CD14-positive monocyte (primary cell): ENCODE measurements around the gene PAN3. TPM values are rescaled to one million over a fixed set of nuclear protein-coding genes. Genes with fewer than 3 reads are reported as not detected.

Experiments used
- DNase-seq, 3 donors: peaks; one replicate each; pipeline ENCODE4 v3.0.0-alpha.2; 2011 to 2022
- H2AFZ ChIP-seq: 2 replicates; pipeline ENCODE4 v1.6.0; 2012; ENCODE audit warnings: mild to moderate bottlenecking, low read depth, low read length, inconsistent platforms; ENCODE audit not compliant: insufficient read depth, poor library complexity, severe bottlenecking
- H3K27ac ChIP-seq, 2 donors: 1 replicate in 1 of 2; 2 replicates in 1 of 2; pipeline ENCODE4 v1.5.1; 2012 to 2013; ENCODE audit warnings: low read length in 2 of 2, control low read depth in 1 of 2, inconsistent platforms in 1 of 2, low read depth in 1 of 2, mild to moderate bottlenecking in 1 of 2
- H3K27me3 ChIP-seq, 2 donors: one replicate each; pipeline versions ENCODE4 v1.6.0 to v1.6.1; 2011 to 2013; ENCODE audit warnings: low read length in 2 of 2; ENCODE audit not compliant: control insufficient read depth in 2 of 2, insufficient read depth in 2 of 2
- H3K36me3 ChIP-seq, 2 donors: replicated peaks in 1 of 2; 1 replicate in 1 of 2; 2 replicates in 1 of 2; pipeline versions ENCODE4 v1.5.1 to v1.6.1; 2012 to 2013; ENCODE audit warnings: low read length in 2 of 2, control low read depth in 1 of 2, inconsistent platforms in 1 of 2, mild to moderate bottlenecking in 1 of 2; ENCODE audit not compliant: insufficient read depth in 2 of 2, control insufficient read depth in 1 of 2
- H3K4me1 ChIP-seq, 2 donors: 1 replicate in 1 of 2; 2 replicates in 1 of 2; pipeline versions ENCODE4 v1.5.1 to v1.6.1; 2012 to 2013; ENCODE audit warnings: low read length in 2 of 2, control low read depth in 1 of 2, inconsistent platforms in 1 of 2, mild to moderate bottlenecking in 1 of 2, moderate library complexity in 1 of 2; ENCODE audit not compliant: insufficient read depth in 2 of 2, control insufficient read depth in 1 of 2
- H3K4me2 ChIP-seq: replicated peaks from 2 replicates; pipeline ENCODE3; 2012; ENCODE audit warnings: low read length, moderate library complexity, mild to moderate bottlenecking; ENCODE audit not compliant: poor library complexity, severe bottlenecking; ENCODE audit errors: extremely low read depth
- H3K4me3 ChIP-seq, 3 experiments: fragments of 200-600 bp in 1 of 3; sonication (generic) in 1 of 3; replicated peaks in 1 of 3; 1 replicate in 2 of 3; 2 replicates in 1 of 3; pipeline ENCODE4 v1.5.1; 2011 to 2013; ENCODE audit warnings: low read length in 3 of 3, mild to moderate bottlenecking in 3 of 3, control low read depth in 2 of 3, low read depth in 2 of 3, inconsistent platforms in 1 of 3, moderate library complexity in 1 of 3
- H3K79me2 ChIP-seq: 2 replicates; pipeline ENCODE4 v1.6.0; 2012; ENCODE audit warnings: mild to moderate bottlenecking, control low read depth, inconsistent platforms, low read length, moderate library complexity; ENCODE audit not compliant: insufficient read depth
- H3K9ac ChIP-seq: 2 replicates; pipeline ENCODE4 v1.6.0; 2017; ENCODE audit warnings: low read length, mild to moderate bottlenecking; ENCODE audit not compliant: insufficient read depth, poor library complexity, severe bottlenecking
- H3K9me3 ChIP-seq, 2 donors: replicated peaks in 1 of 2; 1 replicate in 1 of 2; 2 replicates in 1 of 2; pipeline versions ENCODE4 v1.5.1 to v1.6.1; 2012 to 2013; ENCODE audit warnings: low read length in 2 of 2, control low read depth in 1 of 2; ENCODE audit not compliant: control insufficient read depth in 1 of 2, insufficient read depth in 1 of 2
- H4K20me1 ChIP-seq: 2 replicates; pipeline ENCODE4 v1.6.0; 2012; ENCODE audit warnings: mild to moderate bottlenecking, low read length, control low read depth, moderate library complexity; ENCODE audit not compliant: insufficient read depth
- H3K27ac Mint-ChIP-seq, 7 donors: one replicate each; pipeline ENCODE4 v1.8.0; 2020; ENCODE audit warnings: mild to moderate bottlenecking in 7 of 7, mixed read lengths in 7 of 7, moderate library complexity in 6 of 7, inconsistent platforms in 2 of 7
- H3K27me3 Mint-ChIP-seq, 3 donors: one replicate each; pipeline ENCODE4 v1.8.0; 2021 to 2022; ENCODE audit warnings: low read depth in 3 of 3, mild to moderate bottlenecking in 3 of 3, mixed read lengths in 3 of 3, moderate library complexity in 3 of 3, inconsistent platforms in 1 of 3
- H3K36me3 Mint-ChIP-seq, 2 donors: one replicate each; pipeline ENCODE4 v1.8.0; 2020; ENCODE audit warnings: mixed read lengths in 2 of 2, inconsistent platforms in 1 of 2, mild to moderate bottlenecking in 1 of 2
- H3K4me1 Mint-ChIP-seq: one replicate; pipeline ENCODE4 v1.8.0; 2020; ENCODE audit warnings: mild to moderate bottlenecking, mixed read lengths
- H3K4me3 Mint-ChIP-seq, 2 donors: one replicate each; pipeline ENCODE4 v1.8.0; 2020; ENCODE audit warnings: mild to moderate bottlenecking in 2 of 2, mixed read lengths in 2 of 2, moderate library complexity in 1 of 2
- H3K9me3 Mint-ChIP-seq, 7 donors: one replicate each; pipeline ENCODE4 v1.8.0; 2020 to 2022; ENCODE audit warnings: mixed read lengths in 7 of 7, mild to moderate bottlenecking in 6 of 7, moderate library complexity in 6 of 7, inconsistent platforms in 2 of 7
- CTCF ChIP-seq: fragments of 200-600 bp; IDR thresholded peaks from one replicate; pipeline ENCODE4 v1.8.0; 2022; ENCODE audit warnings: antibody characterized with exemption, mild to moderate bottlenecking
- WGBS: methylation state at CpG from one replicate; pipeline ENCODE4 v1.1.5; 2013; ENCODE audit warnings: missing lambda C conversion rate; ENCODE audit not compliant: insufficient coverage; 5-methylcytosine and 5-hydroxymethylcytosine counted together
- intact Hi-C, 2 donors: fragments of 100-400 bp; cut with micrococcal nuclease; formaldehyde crosslinking; loops; one replicate each; pipeline versions ENCODE4 v1.15.0 to v1.15.1; 2023
- polyA plus RNA-seq, 3 donors: library from polyadenylated mRNA; depleted of rRNA in 1 of 3; unstranded in 2 of 3; stranded (reverse) in 1 of 3; fragments of 300-500 nt in 2 of 3; fragments of >200 nt in 1 of 3; fragmentation: Illumina TruSeq in 2 of 3; gene quantifications; 1 replicate in 2 of 3; 2 replicates in 1 of 3; pipeline ENCODE4 v1.2.3, GENCODE V29; 2012 to 2021

Gene PAN3
- polyA plus RNA-seq, 3 donors: 3.0 to 27.9 (median 3.2) TPM

GRCh38 chr13:28219408-28220099, 81.2 kb downstream of the PAN3 start:
- Histone ChIP-seq H3K4me2 (no peak overlapping the region), H3K4me1 (peaks cover 1 to 2% of the 10 kb centered on the region in 2 donors), H2AFZ (no peak overlapping the region), H3K79me2 (peaks cover 9% of the 10 kb centered on the region), H3K4me3 (no peak overlapping the region), H3K9ac (no peak overlapping the region), H3K36me3 (peaks cover 26 to 39% of the 10 kb centered on the region in 2 donors), H3K27ac (no peak overlapping the region), H3K9me3 (no peaks in the 10 kb centered on the region), H4K20me1 (peaks cover 46% of the 10 kb centered on the region), H3K27me3 (no peaks in the 10 kb centered on the region)
- Mint-ChIP-seq H3K9me3 (peaks cover 0 to 2% (median 0%) of the 10 kb centered on the region in 7 donors), H3K4me1 (peaks cover 2% of the 10 kb centered on the region), H3K36me3 (peaks cover 23 to 36% of the 10 kb centered on the region in 2 donors), H3K27ac (peak overlapping the region in 1 of 7 donors; percentile 15), H3K4me3 (no peak overlapping the region), H3K27me3 (no peaks in the 10 kb centered on the region)
- no peak for DNase-seq
- no CpG with 5 or more reads among the region's 4 CpGs for WGBS
- intact Hi-C loops: no loop called here
- no peak for TF ChIP-seq CTCF

- Histone ChIP-seq H3K4me3 (no peak overlapping the region), H3K9me3 (no peaks in the 10 kb centered on the region), H3K36me3 (peaks cover 26 to 34% of the 10 kb centered on the region in 2 donors), H3K79me2 (peaks cover 9% of the 10 kb centered on the region), H2AFZ (no peak overlapping the region), H3K9ac (no peak overlapping the region), H3K4me1 (peaks cover 7 to 8% of the 10 kb centered on the region in 2 donors), H4K20me1 (peaks cover 47% of the 10 kb centered on the region), H3K27me3 (no peaks in the 10 kb centered on the region), H3K4me2 (no peak overlapping the region), H3K27ac (no peak overlapping the region)
- intact Hi-C loops: no loop called here
- H3K27ac Mint-ChIP-seq: no peak overlapping the region
- no CpG with 5 or more reads among the region's 4 CpGs for whole genome bisulfite sequencing
- no peak for DNase-seq
- H3K36me3 Mint-ChIP-seq: peaks cover 21 to 31% of the 10 kb centered on the region in 2 donors
- peaks cover 5% of the 10 kb centered on the region for H3K4me1 Mint-ChIP-seq
- TF ChIP-seq CTCF: no peak
- H3K4me3 Mint-ChIP-seq: no peak overlapping the region
- H3K27me3 Mint-ChIP-seq: no peaks in the 10 kb centered on the region
- H3K9me3 Mint-ChIP-seq: peaks cover 0 to under 1% (median 0%) of the 10 kb centered on the region in 7 donors
Observed at GRCh38 chr13:28220166-28220565, 81.8 kb downstream of the PAN3 start.
